Measurements from ENCODE around the gene ZNF773. TPM values are rescaled to one million over a fixed set of nuclear protein-coding genes. Genes with fewer than 3 reads are reported as not detected.
A peak's percentile ranks its signal among the peaks of the same experiment; 100 is the strongest.
"Not testable (repeated sequence)": the region's sequence is repeated elsewhere in the genome, so short reads cannot be mapped to it uniquely, and the experiment has no call there.

The ZNF773 gene
- total RNA-seq, 1 donor from 2014 or later, result 9.8 TPM

DNA sequence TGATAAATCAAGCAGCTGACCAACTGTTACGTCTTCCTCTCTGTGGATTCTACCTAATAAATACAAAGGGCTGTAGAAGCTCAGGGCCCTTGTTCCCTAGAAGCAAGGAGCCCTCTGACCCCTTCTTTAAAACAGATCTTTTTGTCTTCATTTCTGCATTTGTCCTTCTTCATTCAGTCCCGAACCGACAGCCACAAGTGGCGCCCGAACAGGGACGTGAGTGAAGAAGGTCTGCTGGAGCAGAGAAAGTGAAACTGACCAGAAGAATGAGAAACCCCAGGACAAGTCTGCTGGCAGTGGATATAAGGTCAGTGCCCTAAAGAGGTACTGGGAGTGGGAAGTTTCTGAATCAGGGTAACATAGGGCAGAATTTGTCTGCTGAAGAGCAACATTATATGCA lies 13.1 kb downstream of the ZNF773 start:
- H3K27me3 Mint-ChIP-seq, result no peaks in the 10 kb centered on the region
- DNase-seq (ENCODE audit: extremely low spot score, unreplicated experiment), result no peak
- H3K27ac Mint-ChIP-seq, result no peak overlapping the region
- TF ChIP-seq, protein P1, sequence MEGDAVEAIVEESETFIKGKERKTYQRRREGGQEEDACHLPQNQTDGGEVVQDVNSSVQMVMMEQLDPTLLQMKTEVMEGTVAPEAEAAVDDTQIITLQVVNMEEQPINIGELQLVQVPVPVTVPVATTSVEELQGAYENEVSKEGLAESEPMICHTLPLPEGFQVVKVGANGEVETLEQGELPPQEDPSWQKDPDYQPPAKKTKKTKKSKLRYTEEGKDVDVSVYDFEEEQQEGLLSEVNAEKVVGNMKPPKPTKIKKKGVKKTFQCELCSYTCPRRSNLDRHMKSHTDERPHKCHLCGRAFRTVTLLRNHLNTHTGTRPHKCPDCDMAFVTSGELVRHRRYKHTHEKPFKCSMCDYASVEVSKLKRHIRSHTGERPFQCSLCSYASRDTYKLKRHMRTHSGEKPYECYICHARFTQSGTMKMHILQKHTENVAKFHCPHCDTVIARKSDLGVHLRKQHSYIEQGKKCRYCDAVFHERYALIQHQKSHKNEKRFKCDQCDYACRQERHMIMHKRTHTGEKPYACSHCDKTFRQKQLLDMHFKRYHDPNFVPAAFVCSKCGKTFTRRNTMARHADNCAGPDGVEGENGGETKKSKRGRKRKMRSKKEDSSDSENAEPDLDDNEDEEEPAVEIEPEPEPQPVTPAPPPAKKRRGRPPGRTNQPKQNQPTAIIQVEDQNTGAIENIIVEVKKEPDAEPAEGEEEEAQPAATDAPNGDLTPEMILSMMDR (conservative IDR thresholded peaks at IDR 0.05), result no peak
- H3K9me3 Mint-ChIP-seq, result peaks cover 30% of the 10 kb centered on the region
- peaks cover 49% of the 10 kb centered on the region for H3K36me3 Mint-ChIP-seq
- no peaks in the 10 kb centered on the region for H3K4me1 Mint-ChIP-seq (ENCODE audit: unreplicated experiment)
- no peak overlapping the region for H3K4me3 Mint-ChIP-seq

DNA sequence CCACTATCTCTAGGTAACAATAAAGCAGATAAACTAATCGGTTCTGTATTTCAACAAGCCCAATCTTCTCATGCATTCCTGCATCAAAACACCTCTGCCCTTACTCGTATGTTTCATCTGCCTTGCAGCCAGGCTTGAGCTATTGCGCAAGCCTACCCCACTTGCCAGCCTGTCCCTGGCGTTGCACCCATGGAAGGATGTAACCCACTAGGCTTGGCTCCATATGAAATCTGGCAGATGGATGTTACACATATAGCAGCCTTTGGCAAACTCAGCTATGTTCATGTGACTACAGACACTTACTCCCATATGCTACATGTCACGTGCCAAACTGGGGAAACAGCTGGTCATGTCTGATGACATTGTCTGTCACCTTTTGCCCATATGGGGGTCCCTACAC lies 15.5 kb downstream of the ZNF773 start:
- H3K4me1 Mint-ChIP-seq (ENCODE audit: unreplicated experiment), result no peaks in the 10 kb centered on the region
- H3K9me3 Mint-ChIP-seq, result peaks cover 17% of the 10 kb centered on the region
- H3K27me3 Mint-ChIP-seq, result no peaks in the 10 kb centered on the region
- H3K4me3 Mint-ChIP-seq, result no peak overlapping the region
- no peak for DNase-seq (ENCODE audit: extremely low spot score, unreplicated experiment)
- peaks cover 28% of the 10 kb centered on the region for H3K36me3 Mint-ChIP-seq
- TF ChIP-seq, protein P1 (conservative IDR thresholded peaks at IDR 0.05), result no peak
- no peak overlapping the region for H3K27ac Mint-ChIP-seq

DNA sequence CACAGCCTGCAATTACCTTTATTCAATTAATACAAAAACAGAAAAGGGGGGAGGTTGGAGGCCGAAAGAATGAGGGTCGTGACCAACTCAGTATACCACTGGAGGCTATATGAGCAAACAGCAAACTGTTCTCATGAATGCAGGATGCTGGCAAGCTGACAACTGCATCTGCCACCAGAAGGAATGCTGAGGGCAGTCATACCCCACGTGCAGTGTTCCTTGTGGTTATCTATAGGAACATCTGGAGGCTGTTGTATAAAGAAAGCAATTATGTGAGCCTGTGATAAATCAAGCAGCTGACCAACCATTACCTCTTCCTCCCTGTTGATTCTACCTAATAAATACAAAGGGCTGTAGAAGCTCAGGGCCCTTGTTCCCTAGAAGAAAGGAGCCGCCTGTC lies 18.3 kb downstream of the ZNF773 start:
- not testable (repeated sequence) for DNase-seq (ENCODE audit: extremely low spot score, unreplicated experiment); H3K27ac Mint-ChIP-seq; H3K4me3 Mint-ChIP-seq; H3K27me3 Mint-ChIP-seq; H3K4me1 Mint-ChIP-seq (ENCODE audit: unreplicated experiment)
- Mint-ChIP-seq H3K9me3 (peaks cover 14% of the 10 kb centered on the region), H3K36me3 (peaks cover 19% of the 10 kb centered on the region)

DNA sequence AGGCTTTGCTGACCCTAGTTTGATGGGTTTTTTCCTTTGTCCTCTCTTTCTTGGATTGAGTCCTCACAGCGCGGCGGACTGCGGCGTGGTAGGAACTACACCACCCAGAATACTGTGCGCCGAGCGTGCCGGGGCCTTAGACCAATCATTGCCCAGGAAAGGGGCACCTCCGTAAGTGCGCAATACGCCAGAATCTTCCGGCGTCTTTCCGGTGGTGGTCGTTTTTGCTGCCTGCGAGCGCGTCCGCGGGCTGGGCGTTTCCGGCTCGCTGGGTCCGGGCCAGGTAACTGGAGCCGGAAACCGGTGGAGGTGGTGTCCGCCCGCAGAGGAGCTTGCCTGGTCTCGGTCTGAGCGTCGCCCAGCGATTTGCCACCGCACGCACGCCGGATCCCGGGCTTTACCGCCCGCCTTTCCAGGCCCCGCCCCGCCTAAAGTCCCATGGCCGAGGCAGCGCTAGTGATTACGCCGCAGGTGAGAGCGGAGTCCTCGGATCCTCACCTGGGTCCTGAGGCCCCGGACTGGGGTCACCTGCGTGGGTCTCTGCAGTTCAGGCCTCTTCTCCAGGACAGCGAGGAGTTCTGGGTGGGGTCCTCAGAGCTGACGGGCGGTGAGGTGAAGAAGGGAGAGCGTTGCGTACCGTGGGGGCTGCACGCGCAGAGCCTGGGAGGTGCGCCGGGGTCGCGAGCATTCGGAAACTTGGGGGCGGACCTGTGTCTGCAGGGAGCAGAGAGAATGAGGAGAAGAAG lies 27.6 kb downstream of the ZNF773 start, which contains the start of gene ZNF549:
TSS of gene ZNF549 (plus strand) at position 221 of the 746 bp plus-strand sequence. CDS start at position 439, 218 bp downstream.
- TF ChIP-seq, protein P1 (conservative IDR thresholded peaks at IDR 0.05), result no peak
- Mint-ChIP-seq H3K27ac (peak within 1 kb of the TSS; percentile 93), H3K4me3 (peak within 1 kb of the TSS; percentile 93), H3K36me3 (peaks cover 30% of the 10 kb centered on the region), H3K27me3 (no peaks in the 10 kb centered on the region), H3K9me3 (peaks cover 4% of the 10 kb centered on the region), H3K4me1 (ENCODE audit: unreplicated experiment) (peaks cover 11% of the 10 kb centered on the region)
- peak; percentile 88 for DNase-seq (ENCODE audit: extremely low spot score, unreplicated experiment)

DNA sequence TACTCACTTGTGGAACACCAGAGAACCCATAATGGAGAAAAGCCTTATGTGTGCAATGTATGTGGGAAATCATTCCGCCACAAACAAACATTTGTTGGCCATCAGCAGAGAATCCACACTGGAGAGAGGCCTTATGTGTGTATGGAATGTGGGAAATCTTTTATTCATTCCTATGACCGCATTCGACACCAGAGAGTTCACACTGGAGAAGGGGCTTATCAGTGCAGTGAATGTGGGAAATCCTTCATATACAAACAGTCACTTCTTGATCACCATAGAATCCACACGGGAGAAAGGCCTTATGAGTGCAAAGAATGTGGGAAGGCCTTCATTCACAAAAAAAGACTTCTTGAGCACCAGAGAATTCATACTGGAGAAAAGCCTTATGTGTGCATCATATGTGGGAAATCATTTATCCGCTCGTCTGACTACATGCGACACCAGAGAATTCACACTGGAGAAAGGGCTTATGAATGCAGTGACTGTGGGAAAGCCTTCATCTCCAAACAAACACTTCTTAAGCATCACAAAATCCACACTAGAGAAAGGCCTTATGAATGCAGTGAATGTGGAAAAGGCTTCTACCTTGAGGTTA lies 38.3 kb downstream of the ZNF773 start:
- Mint-ChIP-seq H3K9me3 (peaks cover 60% of the 10 kb centered on the region), H3K4me1 (ENCODE audit: unreplicated experiment) (no peaks in the 10 kb centered on the region), H3K36me3 (peaks cover 93% of the 10 kb centered on the region), H3K27me3 (no peaks in the 10 kb centered on the region), H3K27ac (no peak overlapping the region), H3K4me3 (no peak overlapping the region)
- TF ChIP-seq, protein P1 (conservative IDR thresholded peaks at IDR 0.05), result no peak
- DNase-seq (ENCODE audit: extremely low spot score, unreplicated experiment), result no peak

DNA sequence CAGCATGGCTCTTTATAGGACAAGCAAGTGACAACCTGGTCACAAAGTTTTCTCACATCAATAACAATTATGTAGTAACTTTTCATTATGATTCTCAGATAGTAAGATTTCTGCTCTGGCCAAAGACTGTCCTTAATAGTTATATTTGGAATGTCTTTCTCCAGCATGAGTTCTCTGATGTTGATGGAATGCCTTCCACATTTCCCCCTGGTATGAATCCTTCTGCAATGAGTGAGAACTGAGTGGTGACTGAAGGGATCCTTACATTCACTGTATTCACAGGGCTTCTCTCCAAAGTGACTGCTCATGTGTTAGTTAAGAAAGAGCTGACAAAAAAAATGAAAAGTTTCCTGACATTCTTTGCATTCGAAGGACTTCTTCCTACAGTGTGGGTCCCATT lies 46.8 kb downstream of the ZNF773 start:
- no peaks in the 10 kb centered on the region for H3K4me1 Mint-ChIP-seq (ENCODE audit: unreplicated experiment)
- TF ChIP-seq, protein P1 (conservative IDR thresholded peaks at IDR 0.05), result no peak
- peaks cover 87% of the 10 kb centered on the region for H3K36me3 Mint-ChIP-seq
- H3K27ac Mint-ChIP-seq, result no peak overlapping the region
- H3K4me3 Mint-ChIP-seq, result no peak overlapping the region
- peaks cover 51% of the 10 kb centered on the region for H3K9me3 Mint-ChIP-seq
- no peak for DNase-seq (ENCODE audit: extremely low spot score, unreplicated experiment)
- no peaks in the 10 kb centered on the region for H3K27me3 Mint-ChIP-seq
